ENCODE measurements around the gene ENTPD3.
A peak's percentile ranks its signal among the peaks of the same experiment; 100 is the strongest.

ENTPD3 gene

DNA sequence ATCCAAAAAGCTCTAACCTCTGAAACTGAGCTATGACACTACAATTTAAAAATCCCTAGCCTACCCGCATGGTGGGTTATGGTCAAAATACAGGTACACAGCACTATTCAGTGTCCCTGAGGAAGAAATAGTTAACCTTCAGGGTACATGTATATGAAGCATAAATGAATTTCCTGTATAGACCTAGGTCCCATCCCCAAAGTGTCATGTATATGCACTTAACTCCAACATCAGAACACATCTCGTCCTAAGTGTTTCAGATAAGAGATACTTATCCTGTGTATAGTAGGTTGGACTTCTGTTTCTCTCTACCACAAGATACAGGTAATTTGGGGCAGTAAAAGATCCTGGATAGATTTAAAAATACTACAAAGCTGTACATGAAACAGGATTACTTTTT lies 76.6 kb downstream of the ENTPD3 start:
- no peaks in the 10 kb centered on the region for H3K79me1 ChIP-seq (ENCODE audit: low read length)
- H2AK5ac ChIP-seq (ENCODE audit: low read length), result no peak overlapping the region
- no peak overlapping the region for H2BK12ac ChIP-seq (ENCODE audit: low read length)
- H3K79me2 ChIP-seq (ENCODE audit: control insufficient read depth, insufficient read depth, low read length, poor library complexity), result no peaks in the 10 kb centered on the region
- no peak overlapping the region for H3K18ac ChIP-seq (ENCODE audit: low read length)
- no peak overlapping the region for H2BK120ac ChIP-seq (ENCODE audit: insufficient read depth, low read length, poor library complexity)
- WGBS (ENCODE audit: extremely low coverage, insufficient coverage, insufficient read length), result no CpG with 5 or more reads among the region's 2 CpGs
- H3K36me3 ChIP-seq (ENCODE audit: control insufficient read depth in 1 of 2, insufficient read depth in 2 of 2, low read length in 2 of 2), result peaks cover 30 to 34% of the 10 kb centered on the region in 2 experiments
- no peak overlapping the region for H3K4me2 ChIP-seq (ENCODE audit: low read length)
- no peak overlapping the region for H2AFZ ChIP-seq (ENCODE audit: insufficient read depth, low read length, poor library complexity)
- H3K4me1 ChIP-seq (ENCODE audit: control insufficient read depth in 1 of 2, insufficient read depth in 2 of 2, low read length in 2 of 2), result no peaks in the 10 kb centered on the region
- H3K9me3 ChIP-seq (ENCODE audit: insufficient read depth, low read depth, low read length), result no peaks in the 10 kb centered on the region
- H3K9ac ChIP-seq (ENCODE audit: low read length), result no peak overlapping the region
- no peak overlapping the region for H4K12ac ChIP-seq (ENCODE audit: low read depth, low read length)
- no peaks in the 10 kb centered on the region for H3K27me3 ChIP-seq (ENCODE audit: insufficient read depth, low read length)
- no peak overlapping the region for H3K27ac ChIP-seq (ENCODE audit: low read depth, low read length)
- H3K23ac ChIP-seq (ENCODE audit: low read length), result no peak overlapping the region
- no peak overlapping the region for H3K4me3 ChIP-seq (ENCODE audit: low read depth, low read length)
- DNase-seq, result no peak
- no peak overlapping the region for H3K4ac ChIP-seq (ENCODE audit: low read depth, low read length)
- H3K14ac ChIP-seq (ENCODE audit: low read length), result no peak overlapping the region
- H2BK5ac ChIP-seq (ENCODE audit: low read depth, low read length, poor library complexity), result no peak overlapping the region
- no peak overlapping the region for H4K8ac ChIP-seq (ENCODE audit: low read depth, low read length)
- H4K91ac ChIP-seq (ENCODE audit: low read depth, low read length), result no peak overlapping the region

DNA sequence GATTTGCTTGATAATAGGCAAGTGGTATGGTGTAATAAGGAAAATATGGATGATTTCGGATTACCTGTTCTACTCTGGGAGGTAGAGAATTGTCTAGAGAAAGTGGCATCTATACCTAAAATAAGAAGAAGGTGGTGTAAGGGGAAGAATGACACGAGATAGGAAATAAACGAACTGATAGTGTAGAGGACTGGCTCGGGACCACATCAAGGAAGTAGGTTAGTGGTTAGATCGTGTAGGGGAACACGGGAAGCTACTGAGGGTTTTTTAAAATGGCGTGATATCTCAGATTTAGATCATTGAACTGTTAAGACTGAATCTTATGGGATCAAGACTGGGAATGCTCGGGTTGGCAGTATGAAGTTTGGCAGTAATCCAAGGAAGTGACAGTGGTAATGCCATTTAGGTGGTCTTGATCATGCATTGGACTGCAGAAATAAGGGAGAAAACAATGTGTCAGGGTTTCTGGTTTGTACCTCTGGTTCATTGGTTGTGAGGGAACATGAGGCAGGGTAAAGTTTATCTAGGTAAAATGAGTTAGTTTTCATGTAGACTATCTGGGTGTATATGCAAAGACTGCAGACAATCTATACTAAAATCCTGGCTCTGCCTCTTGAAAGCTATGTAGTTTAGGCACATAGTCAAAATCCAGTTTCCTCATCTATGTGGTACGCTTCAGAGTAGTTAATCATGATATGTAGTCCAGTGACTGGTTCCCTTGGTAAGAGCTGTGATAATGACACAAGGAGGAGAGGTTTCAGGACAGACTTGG lies 77.5 kb downstream of the ENTPD3 start:
- Histone ChIP-seq H3K18ac (ENCODE audit: low read length) (no peak overlapping the region), H3K4me3 (ENCODE audit: low read depth, low read length) (no peak overlapping the region), H3K9me3 (ENCODE audit: insufficient read depth, low read depth, low read length) (no peaks in the 10 kb centered on the region), H2AK5ac (ENCODE audit: low read length) (no peak overlapping the region), H2BK5ac (ENCODE audit: low read depth, low read length, poor library complexity) (no peak overlapping the region), H3K23ac (ENCODE audit: low read length) (no peak overlapping the region), H3K4me1 (ENCODE audit: control insufficient read depth in 1 of 2, insufficient read depth in 2 of 2, low read length in 2 of 2) (no peaks in the 10 kb centered on the region), H3K79me1 (ENCODE audit: low read length) (no peaks in the 10 kb centered on the region), H3K27ac (ENCODE audit: low read depth, low read length) (no peak overlapping the region), H3K4ac (ENCODE audit: low read depth, low read length) (no peak overlapping the region), H4K8ac (ENCODE audit: low read depth, low read length) (no peak overlapping the region), H3K4me2 (ENCODE audit: low read length) (no peak overlapping the region), H2AFZ (ENCODE audit: insufficient read depth, low read length, poor library complexity) (no peak overlapping the region), H3K79me2 (ENCODE audit: control insufficient read depth, insufficient read depth, low read length, poor library complexity) (no peaks in the 10 kb centered on the region), H4K12ac (ENCODE audit: low read depth, low read length) (no peak overlapping the region), H3K27me3 (ENCODE audit: insufficient read depth, low read length) (no peaks in the 10 kb centered on the region), H3K36me3 (ENCODE audit: control insufficient read depth in 1 of 2, insufficient read depth in 2 of 2, low read length in 2 of 2) (peaks cover 26 to 27% of the 10 kb centered on the region in 2 experiments), H4K91ac (ENCODE audit: low read depth, low read length) (no peak overlapping the region), H3K14ac (ENCODE audit: low read length) (no peak overlapping the region), H2BK120ac (ENCODE audit: insufficient read depth, low read length, poor library complexity) (no peak overlapping the region), H3K9ac (ENCODE audit: low read length) (no peak overlapping the region), H2BK12ac (ENCODE audit: low read length) (no peak overlapping the region)
- no CpG with 5 or more reads among the region's 9 CpGs for WGBS (ENCODE audit: extremely low coverage, insufficient coverage, insufficient read length)
- no peak for DNase-seq

DNA sequence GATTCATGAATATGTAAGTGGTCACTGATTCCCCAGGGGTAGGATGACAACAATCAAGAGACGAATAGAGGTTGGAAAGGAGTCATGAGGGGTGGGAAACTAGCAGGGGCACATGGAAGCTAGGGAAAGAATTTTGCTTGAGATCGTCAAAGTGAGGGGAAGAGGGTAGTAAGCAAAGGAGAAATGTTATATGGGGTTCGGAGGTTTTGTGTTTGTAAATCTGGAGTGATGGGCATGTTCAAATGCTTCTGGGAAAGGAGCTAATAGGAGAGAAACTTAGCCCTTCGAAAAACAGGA lies 78.1 kb downstream of the ENTPD3 start:
- peaks cover 25% of the 10 kb centered on the region in 2 experiments for H3K36me3 ChIP-seq (ENCODE audit: control insufficient read depth in 1 of 2, insufficient read depth in 2 of 2, low read length in 2 of 2)
- no peaks in the 10 kb centered on the region for H3K27me3 ChIP-seq (ENCODE audit: insufficient read depth, low read length)
- no peak overlapping the region for H2BK120ac ChIP-seq (ENCODE audit: insufficient read depth, low read length, poor library complexity)
- H3K23ac ChIP-seq (ENCODE audit: low read length), result no peak overlapping the region
- no peak overlapping the region for H3K4ac ChIP-seq (ENCODE audit: low read depth, low read length)
- no peak overlapping the region for H2BK5ac ChIP-seq (ENCODE audit: low read depth, low read length, poor library complexity)
- H3K4me3 ChIP-seq (ENCODE audit: low read depth, low read length), result no peak overlapping the region
- no peak overlapping the region for H4K8ac ChIP-seq (ENCODE audit: low read depth, low read length)
- no peak overlapping the region for H2AFZ ChIP-seq (ENCODE audit: insufficient read depth, low read length, poor library complexity)
- no peak overlapping the region for H3K4me2 ChIP-seq (ENCODE audit: low read length)
- H3K4me1 ChIP-seq (ENCODE audit: control insufficient read depth in 1 of 2, insufficient read depth in 2 of 2, low read length in 2 of 2), result no peaks in the 10 kb centered on the region
- H3K9ac ChIP-seq (ENCODE audit: low read length), result no peak overlapping the region
- H2BK12ac ChIP-seq (ENCODE audit: low read length), result no peak overlapping the region
- no peak overlapping the region for H2AK5ac ChIP-seq (ENCODE audit: low read length)
- no peak overlapping the region for H4K12ac ChIP-seq (ENCODE audit: low read depth, low read length)
- H3K9me3 ChIP-seq (ENCODE audit: insufficient read depth, low read depth, low read length), result no peaks in the 10 kb centered on the region
- no peaks in the 10 kb centered on the region for H3K79me1 ChIP-seq (ENCODE audit: low read length)
- no peaks in the 10 kb centered on the region for H3K79me2 ChIP-seq (ENCODE audit: control insufficient read depth, insufficient read depth, low read length, poor library complexity)
- WGBS (ENCODE audit: extremely low coverage, insufficient coverage, insufficient read length), result 100% methylated on average over 1 of the region's 4 CpGs
- H3K14ac ChIP-seq (ENCODE audit: low read length), result no peak overlapping the region
- no peak overlapping the region for H3K27ac ChIP-seq (ENCODE audit: low read depth, low read length)
- H3K18ac ChIP-seq (ENCODE audit: low read length), result no peak overlapping the region
- no peak for DNase-seq
- H4K91ac ChIP-seq (ENCODE audit: low read depth, low read length), result no peak overlapping the region

DNA sequence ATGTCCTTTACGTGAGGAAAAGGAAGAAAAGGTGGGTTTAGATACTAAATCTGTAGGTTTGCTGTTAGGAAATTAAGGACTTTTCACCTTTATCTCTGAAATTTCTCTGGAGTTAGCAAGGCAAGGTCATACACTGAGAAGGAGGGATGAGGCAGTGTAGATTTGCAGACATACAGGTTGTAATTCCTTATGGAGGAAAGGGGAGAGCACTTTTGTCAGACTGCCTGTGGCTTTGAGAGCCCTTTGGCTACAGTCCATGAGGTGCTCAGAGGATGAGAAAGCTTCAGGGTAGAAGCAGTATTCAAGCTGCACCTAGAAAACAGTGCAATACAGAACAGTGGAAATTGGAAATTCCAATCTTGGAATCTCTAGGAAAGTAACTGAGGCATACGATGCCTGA lies 78.5 kb downstream of the ENTPD3 start:
- no peak overlapping the region for H2BK5ac ChIP-seq (ENCODE audit: low read depth, low read length, poor library complexity)
- no CpG with 5 or more reads among the region's 2 CpGs for WGBS (ENCODE audit: extremely low coverage, insufficient coverage, insufficient read length)
- peak overlapping the region; percentile 49 for H3K23ac ChIP-seq (ENCODE audit: low read length)
- H3K4me3 ChIP-seq (ENCODE audit: low read depth, low read length), result no peak overlapping the region
- H3K27ac ChIP-seq (ENCODE audit: low read depth, low read length), result no peak overlapping the region
- H3K14ac ChIP-seq (ENCODE audit: low read length), result no peak overlapping the region
- no peak overlapping the region for H4K91ac ChIP-seq (ENCODE audit: low read depth, low read length)
- no peaks in the 10 kb centered on the region for H3K4me1 ChIP-seq (ENCODE audit: control insufficient read depth in 1 of 2, insufficient read depth in 2 of 2, low read length in 2 of 2)
- H3K79me1 ChIP-seq (ENCODE audit: low read length), result no peaks in the 10 kb centered on the region
- H4K12ac ChIP-seq (ENCODE audit: low read depth, low read length), result no peak overlapping the region
- H3K4me2 ChIP-seq (ENCODE audit: low read length), result no peak overlapping the region
- no peak overlapping the region for H3K9ac ChIP-seq (ENCODE audit: low read length)
- no peak overlapping the region for H2BK12ac ChIP-seq (ENCODE audit: low read length)
- H2BK120ac ChIP-seq (ENCODE audit: insufficient read depth, low read length, poor library complexity), result no peak overlapping the region
- H3K36me3 ChIP-seq (ENCODE audit: control insufficient read depth in 1 of 2, insufficient read depth in 2 of 2, low read length in 2 of 2), result peaks cover 21 to 22% of the 10 kb centered on the region in 2 experiments
- H3K4ac ChIP-seq (ENCODE audit: low read depth, low read length), result no peak overlapping the region
- no peak overlapping the region for H2AFZ ChIP-seq (ENCODE audit: insufficient read depth, low read length, poor library complexity)
- H3K79me2 ChIP-seq (ENCODE audit: control insufficient read depth, insufficient read depth, low read length, poor library complexity), result no peaks in the 10 kb centered on the region
- no peak overlapping the region for H2AK5ac ChIP-seq (ENCODE audit: low read length)
- DNase-seq, result no peak
- H3K9me3 ChIP-seq (ENCODE audit: insufficient read depth, low read depth, low read length), result no peaks in the 10 kb centered on the region
- no peaks in the 10 kb centered on the region for H3K27me3 ChIP-seq (ENCODE audit: insufficient read depth, low read length)
- H3K18ac ChIP-seq (ENCODE audit: low read length), result no peak overlapping the region
- no peak overlapping the region for H4K8ac ChIP-seq (ENCODE audit: low read depth, low read length)
